HG03280 (cell line): ENCODE results near the gene GALNS.

Experiments
- ATAC-seq: cut with Tn5 transposase; IDR thresholded peaks from one replicate; pipeline ENCODE4 v1.9.1; 2021; ENCODE audit warnings: mild to moderate bottlenecking, moderate library complexity; ENCODE audit not compliant: unreplicated experiment

The GALNS gene

GRCh38 chr16:88861359-88861758 is 4.6 kb upstream of the GALNS start:
- ATAC-seq, result no peak

DNA sequence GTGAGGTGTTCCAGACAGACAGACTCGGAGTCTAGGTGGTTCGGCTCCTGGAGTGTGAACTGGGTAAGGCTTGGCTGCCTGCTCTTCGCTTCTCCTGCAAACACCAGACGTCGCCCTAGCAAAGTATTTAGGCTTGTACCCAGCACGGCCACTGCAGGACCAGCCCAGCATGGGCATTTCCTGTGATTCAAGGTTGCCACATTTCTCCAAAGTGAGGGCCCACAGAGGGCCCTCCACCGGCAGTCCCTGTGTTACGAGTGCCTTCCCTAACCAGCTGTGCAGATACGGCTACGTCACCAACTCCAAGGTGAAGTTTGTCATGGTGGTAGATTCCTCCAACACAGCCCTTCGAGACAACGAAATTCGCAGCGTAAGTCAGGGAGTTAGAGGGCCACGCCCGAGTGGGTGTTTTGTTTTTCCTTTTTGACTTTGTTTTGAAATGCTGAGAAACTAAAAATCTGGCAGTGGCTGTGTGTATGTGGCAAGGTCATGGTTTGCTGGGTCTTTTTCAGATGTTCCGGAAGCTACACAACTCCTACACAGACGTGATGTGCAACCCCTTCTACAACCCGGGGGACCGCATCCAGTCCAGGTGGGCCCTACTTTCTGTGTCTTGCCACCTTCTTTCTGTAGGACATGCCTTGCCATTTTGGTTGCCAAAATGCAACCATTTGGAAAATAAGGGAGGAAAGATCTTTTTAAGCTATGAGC is 2.8 kb upstream of the GALNS start:
- no peak for ATAC-seq

DNA sequence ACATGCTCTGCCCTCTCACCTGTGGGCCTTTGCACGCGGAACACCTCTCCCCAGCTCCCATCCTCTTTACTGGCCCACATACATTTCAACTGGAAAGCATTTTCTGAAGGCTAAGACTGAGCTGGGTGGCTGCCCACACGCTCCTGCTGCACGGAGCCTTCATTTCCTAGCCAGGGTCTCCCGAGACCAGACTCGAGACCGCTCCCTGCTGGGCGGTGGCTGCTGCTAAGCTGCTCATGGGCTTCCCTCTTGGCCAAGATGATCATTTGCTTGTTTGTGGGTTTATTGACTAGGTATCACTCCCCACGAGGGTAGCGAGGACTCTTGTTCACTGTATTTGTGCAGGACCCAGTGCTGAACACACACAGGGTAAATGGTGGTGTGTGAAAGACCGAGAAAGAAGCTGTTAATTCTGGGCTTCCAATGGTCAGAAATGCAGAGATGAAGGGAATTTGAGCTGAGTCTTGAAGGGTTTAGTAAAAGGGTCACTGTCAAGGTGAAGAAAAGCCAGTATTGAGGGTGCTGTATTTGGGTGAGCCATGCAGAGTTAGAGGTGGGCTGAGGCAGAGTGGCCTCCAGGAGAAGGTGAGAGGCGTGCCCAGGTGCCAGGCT is 1.1 kb upstream of the GALNS start:
- ATAC-seq, result no peak

- ATAC-seq, result no peak
Observed at GRCh38 chr16:88856122-88856827, 472 bp downstream of the GALNS start.

DNA sequence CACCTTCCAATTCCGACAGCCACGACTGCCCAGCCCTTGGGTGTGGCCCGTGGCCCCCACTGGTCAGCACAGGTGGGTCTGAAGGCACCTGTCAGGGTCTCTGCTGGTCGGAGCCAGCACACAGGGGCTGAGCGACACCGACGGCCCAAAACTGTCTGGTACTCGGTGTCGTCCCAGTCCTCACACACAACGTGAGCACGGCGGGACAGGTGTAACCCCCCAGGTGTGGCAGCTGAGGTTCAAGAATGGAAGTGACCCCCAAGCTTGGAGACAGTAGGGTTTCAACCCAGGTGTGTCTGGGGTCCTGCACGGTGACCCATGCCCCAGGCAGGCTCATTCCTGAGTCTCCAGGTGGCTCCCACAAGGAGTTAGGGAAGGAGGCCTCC is 1.0 kb downstream of the GALNS start:
- ATAC-seq, result no peak

GRCh38 chr16:88855176-88855575 is 1.6 kb downstream of the GALNS start:
- no peak for ATAC-seq

DNA sequence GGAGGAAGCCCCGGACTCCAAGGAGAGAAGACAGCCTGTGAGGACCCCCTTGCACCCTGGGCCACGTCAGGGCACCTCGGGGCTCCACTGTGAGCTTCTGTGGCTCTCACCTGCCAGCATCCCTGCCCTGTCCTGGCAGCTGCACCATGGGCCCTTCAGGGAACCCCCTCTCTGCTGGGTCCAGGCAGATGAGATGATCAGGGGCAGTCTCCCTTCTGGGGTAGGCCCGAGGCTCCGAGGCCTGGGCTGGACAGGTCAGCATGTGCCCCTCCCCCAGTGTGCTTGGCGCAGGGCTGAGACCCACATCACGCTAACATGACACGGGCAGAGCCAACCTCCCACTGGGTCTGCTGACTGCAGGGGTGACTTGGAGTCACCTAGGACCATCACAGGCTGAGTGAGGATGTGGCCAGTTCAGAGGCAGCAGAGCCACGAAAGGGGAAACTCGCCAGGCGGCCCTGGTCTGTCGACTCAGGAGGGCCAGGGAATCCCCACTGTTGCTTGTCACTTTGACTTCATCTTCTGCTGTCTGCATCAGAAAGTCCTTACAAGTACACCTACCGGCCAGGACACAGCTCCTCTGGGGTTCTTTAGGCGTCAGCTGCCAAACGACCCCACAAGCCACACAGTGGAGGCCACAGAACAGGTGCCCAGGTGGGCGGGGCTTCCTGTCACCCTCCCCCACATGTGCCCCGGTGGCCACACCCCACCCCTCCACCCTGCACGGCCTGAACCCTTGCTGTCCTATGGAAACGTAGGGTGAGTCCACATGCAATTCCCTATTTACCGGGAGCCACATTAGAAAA is 2.2 kb downstream of the GALNS start:
- no peak for ATAC-seq

GRCh38 chr16:88853325-88853941 is 3.3 kb downstream of the GALNS start:
- ATAC-seq, result no peak

GRCh38 chr16:88851616-88852015 is 5.1 kb downstream of the GALNS start:
- no peak for ATAC-seq

GRCh38 chr16:88850531-88851199 is 6.1 kb downstream of the GALNS start:
- no peak for ATAC-seq

DNA sequence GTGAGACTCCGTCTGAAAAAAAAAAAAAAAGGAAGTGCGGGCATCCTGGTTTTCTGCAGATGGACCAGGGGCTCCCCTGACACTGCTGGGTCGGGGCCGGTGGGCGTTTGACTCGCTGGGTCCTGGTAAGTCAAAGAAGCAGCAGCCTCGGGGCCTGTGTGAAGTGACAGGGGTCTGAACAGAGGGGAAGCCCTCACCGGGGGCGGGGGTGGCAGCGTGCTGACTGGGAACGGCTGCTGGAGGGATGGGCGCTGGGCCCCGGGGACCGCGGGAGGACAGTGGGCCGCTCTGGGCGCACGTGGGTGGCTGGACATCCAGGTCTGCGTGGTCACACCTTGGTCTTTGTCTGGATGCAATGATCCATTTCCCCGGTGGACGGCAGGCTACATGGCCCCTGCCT is 8.2 kb downstream of the GALNS start:
- no peak for ATAC-seq

GRCh38 chr16:88847654-88848053 is 9.1 kb downstream of the GALNS start:
- no peak for ATAC-seq

DNA sequence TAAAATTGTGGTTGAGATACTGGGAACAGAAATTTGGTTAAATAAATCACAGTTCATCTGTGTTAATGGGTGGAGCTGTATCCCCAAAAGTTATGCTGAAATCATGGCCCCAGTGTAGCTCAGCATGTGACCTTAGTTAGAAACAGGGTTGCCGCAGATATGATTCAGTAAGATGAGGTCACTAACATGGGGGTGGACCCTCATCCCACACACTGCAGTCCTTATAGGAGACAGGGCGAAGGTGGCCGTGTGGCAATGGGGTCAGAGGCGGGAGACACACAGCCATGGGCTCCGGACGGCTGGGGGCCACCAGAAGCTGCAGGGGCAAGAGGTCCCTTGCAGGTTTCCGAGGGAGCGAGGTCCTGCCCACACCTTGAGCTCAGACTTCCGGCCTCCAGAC is 10.7 kb downstream of the GALNS start:
- no peak for ATAC-seq

DNA sequence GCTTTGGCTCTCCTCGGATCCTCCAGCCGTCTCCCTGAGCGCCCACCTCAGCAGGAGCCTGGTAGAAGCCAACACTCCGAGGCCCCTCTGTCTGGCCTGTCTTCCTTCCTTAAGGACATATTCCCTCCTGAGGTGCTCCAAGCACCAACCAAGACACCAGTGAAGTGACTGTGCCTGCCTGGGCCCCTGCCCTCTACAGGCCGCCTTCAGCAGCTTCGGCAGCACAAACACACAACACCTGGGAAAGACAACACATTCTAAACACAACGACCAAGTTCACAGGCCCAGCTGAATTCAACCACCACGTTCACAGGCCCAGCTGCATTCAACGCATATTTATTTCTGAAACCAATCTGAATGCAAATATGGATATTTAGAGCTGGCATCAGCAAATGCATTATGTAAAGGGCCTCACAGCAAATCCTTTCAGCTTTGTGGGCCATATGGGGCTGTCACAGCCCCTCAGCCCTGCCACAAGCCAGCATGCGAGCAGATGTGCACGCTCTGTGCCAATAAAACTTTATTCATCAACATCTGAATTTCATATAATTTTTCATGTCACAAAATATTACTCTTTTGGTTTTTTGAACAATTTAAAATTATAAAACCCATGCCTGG is 12.2 kb downstream of the GALNS start:
- no peak for ATAC-seq

- ATAC-seq, result no peak
Observed at GRCh38 chr16:88843256-88843655, 13.5 kb downstream of the GALNS start.

GRCh38 chr16:88842806-88843205 is 13.9 kb downstream of the GALNS start:
- ATAC-seq, result no peak

- ATAC-seq, result no peak
Observed at GRCh38 chr16:88842308-88842756, 14.4 kb downstream of the GALNS start.

DNA sequence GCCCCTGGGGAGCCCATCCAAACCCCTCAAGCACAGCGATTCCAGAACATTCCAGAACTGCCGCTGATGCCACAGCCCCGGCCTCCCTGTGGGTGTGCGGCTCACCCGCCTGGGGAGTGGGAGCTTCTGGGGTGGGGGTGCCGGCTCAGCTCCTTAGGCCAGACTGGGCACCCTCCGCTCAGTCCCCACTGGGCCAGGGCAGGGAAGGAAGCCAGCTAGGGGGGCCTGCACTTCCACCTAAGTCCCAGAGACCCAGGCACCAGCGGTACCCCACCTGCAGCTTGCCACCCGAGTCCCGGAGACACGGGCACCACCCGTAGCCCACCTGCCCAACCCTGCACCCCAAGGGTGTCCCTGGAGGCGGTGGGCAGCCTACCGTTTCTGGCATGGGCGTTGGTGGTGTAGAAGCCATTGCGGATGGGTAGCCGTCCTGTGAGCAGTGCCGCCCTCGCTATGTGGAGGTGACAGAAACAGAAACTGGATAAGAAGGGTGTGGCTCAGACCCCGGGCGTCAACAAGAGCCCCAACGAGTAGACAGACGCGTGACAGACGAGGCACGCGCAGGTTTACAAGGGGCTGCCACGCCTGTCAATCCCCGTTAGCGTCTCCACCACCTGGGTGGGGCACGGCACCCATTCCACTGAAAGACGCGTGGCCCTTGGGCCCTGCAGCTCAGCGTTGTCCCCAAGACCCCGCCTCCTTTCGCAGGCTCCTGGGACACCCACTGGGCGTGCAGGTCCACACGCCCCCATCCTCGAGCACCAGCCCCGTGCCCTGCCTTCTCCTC is 15.0 kb downstream of the GALNS start:
- no peak for ATAC-seq

DNA sequence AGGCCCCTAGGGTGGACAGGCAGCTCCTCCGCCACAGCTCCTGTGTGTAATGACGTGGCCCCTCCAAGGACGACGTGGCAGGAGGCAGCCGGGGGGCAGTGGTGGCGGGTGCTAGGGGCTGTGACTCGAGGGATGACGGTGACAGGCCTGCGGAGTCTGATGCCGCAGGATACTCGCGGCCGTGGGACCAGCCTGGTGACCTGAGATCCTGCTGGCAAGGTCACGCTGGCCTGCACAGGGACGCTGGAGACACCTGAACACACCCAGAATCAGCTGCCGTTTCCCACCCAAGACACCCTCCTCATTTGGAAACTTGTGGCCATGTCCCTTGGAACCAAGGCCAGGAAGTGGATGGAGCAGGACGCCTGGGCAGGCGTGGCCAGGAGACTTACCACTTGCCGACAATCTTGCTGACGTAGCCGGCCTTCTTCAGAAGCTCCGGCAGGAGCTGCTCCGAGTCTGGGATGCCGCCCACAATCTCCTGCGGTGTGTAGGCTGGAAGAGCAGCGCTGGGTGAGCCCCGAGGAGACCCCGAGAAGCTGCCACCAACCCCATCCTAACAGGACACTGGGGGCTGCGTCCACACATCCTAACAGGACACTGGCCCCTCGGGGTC is 16.0 kb downstream of the GALNS start:
- ATAC-seq, result no peak
